K562 (cell line): Measurements from ENCODE around the gene MYO9A. TPM values are rescaled to one million over a fixed set of nuclear protein-coding genes. Genes with fewer than 3 reads are reported as not detected.
A peak's percentile ranks its signal among the peaks of the same experiment; 100 is the strongest.

ENCODE experiments used
- ARID4B ChIP-seq: sonication (generic); formaldehyde crosslinking; IDR thresholded peaks from 2 replicates; pipeline ENCODE4 v1.8.0; 2022; ENCODE audit warnings: mild to moderate bottlenecking, missing genetic modification reagents
- CBFA2T3 ChIP-seq: fragments of 450-650 bp; IDR thresholded peaks from 2 replicates; pipeline ENCODE4 v1.6.1; 2017
- CLOCK ChIP-seq: fragments of 250-450 bp; sonication (Bioruptor Pico); IDR thresholded peaks from 2 replicates; pipeline ENCODE4 v1.4.0; 2020; ENCODE audit warnings: mild to moderate bottlenecking, moderate library complexity, borderline replicate concordance
- FIP1L1 ChIP-seq: fragments of 200-400 bp; formaldehyde crosslinking; IDR thresholded peaks from 2 replicates; pipeline ENCODE4 v1.6.1; 2018; ENCODE audit warnings: mild to moderate bottlenecking, low read depth, low read length; ENCODE audit not compliant: poor library complexity, severe bottlenecking
- HDAC6 ChIP-seq: IDR thresholded peaks from 2 replicates; pipeline ENCODE4 v1.6.1; 2012; ENCODE audit warnings: low read depth, mild to moderate bottlenecking, control low read depth, inconsistent platforms, low read length, moderate library complexity
- HOMEZ ChIP-seq: fragments of 250-450 bp; sonication (Bioruptor Pico); IDR thresholded peaks from 2 replicates; pipeline ENCODE4 v1.4.0; 2020; ENCODE audit warnings: mild to moderate bottlenecking, moderate library complexity
- L3MBTL2 ChIP-seq: fragments of 450-650 bp; IDR thresholded peaks from 2 replicates; pipeline ENCODE4 v1.6.1; 2016; ENCODE audit warnings: mild to moderate bottlenecking, moderate library complexity
- MYC ChIP-seq, 2 experiments: fragments of 250-450 bp in 1 of 2; sonication (Bioruptor Pico) in 1 of 2; IDR thresholded peaks; 2 replicates each; pipeline versions ENCODE4 v1.5.1 to v1.6.1; 2012 to 2021; ENCODE audit warnings: low read depth in 2 of 2, borderline replicate concordance in 1 of 2, improper control_type of control experiment in 1 of 2, low read length in 1 of 2, mild to moderate bottlenecking in 1 of 2, moderate library complexity in 1 of 2
- NELFE ChIP-seq: IDR thresholded peaks from 2 replicates; pipeline ENCODE4 v1.6.1; 2011; ENCODE audit warnings: mild to moderate bottlenecking; ENCODE audit not compliant: insufficient read depth, insufficient read length
- SMAD1 ChIP-seq: fragments of 150-350 bp; IDR thresholded peaks from 2 replicates; pipeline ENCODE4 v1.6.1; 2014; ENCODE audit warnings: low read length, low read depth; ENCODE audit not compliant: partially characterized antibody
- SOX6 ChIP-seq: fragments of 450-650 bp; IDR thresholded peaks from 2 replicates; pipeline ENCODE4 v1.6.1; 2014; ENCODE audit warnings: mild to moderate bottlenecking
- SREBF2 ChIP-seq: sonication (generic); formaldehyde crosslinking; IDR thresholded peaks from 2 replicates; pipeline ENCODE4 v1.4.0; 2020; ENCODE audit warnings: mild to moderate bottlenecking, missing genetic modification reagents
- TAF9B ChIP-seq: fragments of 450-650 bp; IDR thresholded peaks from 2 replicates; pipeline ENCODE4 v1.6.1; 2018; ENCODE audit warnings: mild to moderate bottlenecking; ENCODE audit not compliant: partially characterized antibody
- VEZF1 ChIP-seq: fragments of 200-800 bp; sonication (Bioruptor generic); IDR thresholded peaks from 2 replicates; pipeline ENCODE4 v1.6.1; 2017; ENCODE audit warnings: missing genetic modification characterization, missing compliant biosample characterization
- XRCC3 ChIP-seq: fragments of 450-650 bp; IDR thresholded peaks from 2 replicates; pipeline ENCODE4 v1.6.1; 2017; ENCODE audit warnings: mild to moderate bottlenecking, moderate library complexity
- XRCC4 ChIP-seq: IDR thresholded peaks from one replicate; pipeline ENCODE4 v1.6.1; 2011; ENCODE audit not compliant: insufficient read depth, insufficient read length; ENCODE audit errors: extremely low read depth
- ZBTB8A ChIP-seq: fragments of 450-650 bp; IDR thresholded peaks from 2 replicates; pipeline ENCODE4 v1.6.1; 2018; ENCODE audit warnings: mild to moderate bottlenecking, moderate library complexity; ENCODE audit not compliant: partially characterized antibody
- ZNF445 ChIP-seq: fragments of 250-450 bp; sonication (Bioruptor Pico); IDR thresholded peaks from 2 replicates; pipeline ENCODE4 v1.4.0; 2020; ENCODE audit warnings: low read depth, mild to moderate bottlenecking, moderate library complexity
- polyA plus RNA-seq, 8 experiments: library from polyadenylated mRNA; depleted of rRNA in 4 of 8; stranded (reverse) in 5 of 8; unstranded in 3 of 8; fragments of >200 nt; fragmentation: Nextera tagmentation in 2 of 8; fragmentation: Illumina TruSeq in 1 of 8; extraction: Ambion mirVana in 2 of 8; extraction: Trizol in 1 of 8; gene quantifications; 2 replicates each; pipeline versions ENCODE4 v1.2.1 to v1.2.3, GENCODE V29; 2011 to 2014; ENCODE audit warnings: inconsistent platforms in 1 of 8, missing spikeins in 1 of 8
- total RNA-seq, 7 experiments: library from RNA; depleted of rRNA in 6 of 7; stranded (reverse); fragments of >200 nt in 6 of 7; fragmentation: Illumina TruSeq in 2 of 7; extraction: Trizol in 2 of 7; gene quantifications; 2 replicates each; pipeline versions ENCODE4 v1.2.1 to v1.2.3, GENCODE V29; 2011 to 2021; ENCODE audit warnings: low replicate concordance in 1 of 7

The MYO9A gene
- total and polyA plus RNA-seq, 9 of the 15 experiments (the other 6 are each of a cell fraction or from before 2014, with no cell fraction given): 1.9 to 15.4 (median 5.8) TPM

- no peak for TF ChIP-seq CLOCK
- peak; percentile 43; the same call in 1 of the 2 replicates for TF ChIP-seq MYC (IDR thresholded peaks at IDR 0.05; ENCODE audit: low read depth, low read length)
- TF ChIP-seq MYC (CRISPR knock-in tag; IDR thresholded peaks at IDR 0.05; ENCODE audit: borderline replicate concordance, low read depth): no peak
- peak; percentile 37 for TF ChIP-seq FIP1L1
- TF ChIP-seq HOMEZ (CRISPR knock-in tag): no peak
- no peak for TF ChIP-seq SMAD1
- TF ChIP-seq ZBTB8A: no peak
- no peak for TF ChIP-seq SOX6
- no peak for TF ChIP-seq XRCC3
- TF ChIP-seq ARID4B (CRISPR knock-in tag): peak; percentile 76
- no peak for TF ChIP-seq ZNF445 (CRISPR knock-in tag)
- TF ChIP-seq VEZF1 (CRISPR knock-in tag): no peak
- TF ChIP-seq TAF9B: no peak
- TF ChIP-seq NELFE: no peak
- TF ChIP-seq HDAC6: no peak
- TF ChIP-seq CBFA2T3: no peak
- TF ChIP-seq XRCC4: no peak
- no peak for TF ChIP-seq SREBF2 (CRISPR knock-in tag)
- no peak; the same call in none of the 2 replicates for TF ChIP-seq L3MBTL2
Observed at GRCh38 chr15:72117486-72118016, 399 bp downstream of the MYO9A start (continued).
